Epithelial cell of esophagus (primary cell): ENCODE results near the gene TSPAN9.

ENCODE experiments used
- DNase-seq: peaks from one replicate; pipeline ENCODE4 v3.0.0; 2010; ENCODE audit warnings: low read depth
- H3K4me3 ChIP-seq: 2 replicates; pipeline ENCODE4 v1.5.1; 2011; ENCODE audit warnings: mild to moderate bottlenecking, low read length, control low read depth
- CTCF ChIP-seq: IDR thresholded peaks from 2 replicates; pipeline ENCODE4 v1.5.1; 2011; ENCODE audit warnings: low read depth, mild to moderate bottlenecking, low read length, control low read depth, inconsistent platforms; ENCODE audit not compliant: insufficient read depth; ENCODE audit errors: missing control alignments

TSPAN9 gene

GRCh38 chr12:3216726-3217682 lies 139.8 kb downstream of the TSPAN9 start:
- no peak overlapping the region for H3K4me3 ChIP-seq
- DNase-seq, result peak; percentile 99
- no peak for TF ChIP-seq CTCF

GRCh38 chr12:3217683-3218079 lies 140.5 kb downstream of the TSPAN9 start:
- H3K4me3 ChIP-seq, result no peak overlapping the region
- TF ChIP-seq CTCF, result no peak
- DNase-seq, result no peak

GRCh38 chr12:3218228-3219171 lies 141.3 kb downstream of the TSPAN9 start:
- H3K4me3 ChIP-seq, result no peak overlapping the region
- DNase-seq, result peak; percentile 84
- TF ChIP-seq CTCF, result no peak

GRCh38 chr12:3219233-3219632 lies 142.1 kb downstream of the TSPAN9 start:
- no peak overlapping the region for H3K4me3 ChIP-seq
- TF ChIP-seq CTCF, result no peak
- DNase-seq, result no peak

GRCh38 chr12:3220382-3221321 lies 143.5 kb downstream of the TSPAN9 start:
- H3K4me3 ChIP-seq, result no peak overlapping the region
- TF ChIP-seq CTCF, result no peak
- no peak for DNase-seq

- no peak for TF ChIP-seq CTCF
- DNase-seq, result no peak
- H3K4me3 ChIP-seq, result no peak overlapping the region
Observed at GRCh38 chr12:3222306-3222705, 145.1 kb downstream of the TSPAN9 start.
